ENCODE data around the gene SIRT5.

- TF ChIP-seq POLR2A (IDR thresholded peaks at IDR 0.05; ENCODE audit: low read depth, low read length) (no peak), TAF1 (IDR thresholded peaks at IDR 0.05; ENCODE audit: borderline replicate concordance, low read depth, low read length) (no peak), POLR2AphosphoS5 (IDR thresholded peaks at IDR 0.05; ENCODE audit: low read depth, low read length) (no peak)
Measured at GRCh38 chr6:13611715-13612114, 37.3 kb downstream of the SIRT5 start.

Data from GM12892 (cell line).